Pancreas (tissue), 10 donors: ENCODE results near the gene PUS3. TPM values are rescaled to one million over a fixed set of nuclear protein-coding genes. Genes with fewer than 3 reads are reported as not detected.

Experiments
- ATAC-seq, 4 donors: fragments of 200-7000 bp; cut with Tn5 transposase; one replicate each; pipeline versions ENCODE4 v1.8.0 to v1.9.1; 2020; ENCODE audit warnings: mild to moderate bottlenecking in 4 of 4, moderate library complexity in 4 of 4
- DNase-seq, 6 donors: peaks; one replicate each; pipeline ENCODE4 v3.0.0-alpha.2; 2020
- FAIRE-seq: peaks from 2 replicates; lab custom pipeline; 2012; peaks lifted over from hg19 to GRCh38; lab: Jason Lieb, UNC
- H3K27ac ChIP-seq, 4 donors: fragments of 200-600 bp; sonication (generic); 1 replicate in 3 of 4; 2 replicates in 1 of 4; pipeline versions ENCODE4 v1.5.0 to v1.8.0; 2020
- H3K27me3 ChIP-seq, 4 donors: fragments of 200-600 bp; one replicate each; pipeline ENCODE4 v1.8.0; 2021
- H3K36me3 ChIP-seq, 3 donors: fragments of 200-600 bp; sonication (generic) in 1 of 3; one replicate each; pipeline versions ENCODE4 v1.5.0 to v1.8.0; 2020 to 2021
- H3K4me1 ChIP-seq, 3 donors: fragments of 200-600 bp; one replicate each; pipeline ENCODE4 v1.8.0; 2021
- H3K4me3 ChIP-seq, 4 donors: fragments of 200-600 bp; sonication (generic) in 2 of 4; one replicate each; pipeline versions ENCODE4 v1.5.0 to v1.8.0; 2020 to 2021
- H3K9me3 ChIP-seq, 4 donors: fragments of 200-600 bp; one replicate each; pipeline ENCODE4 v1.8.0; 2021
- WGBS, 2 donors: extraction: QIAGEN DNeasy Blood & Tissue Kit; methylation state at CpG; one replicate each; pipeline ENCODE4 v1.1.7; 2013; 5-methylcytosine and 5-hydroxymethylcytosine counted together
- intact Hi-C, 3 donors: fragments of 100-400 bp; cut with DNase I; formaldehyde crosslinking; loops; one replicate each; pipeline versions ENCODE4 v1.11.1 to v1.14.2; 2022
- polyA plus RNA-seq, 2 donors: library from polyadenylated mRNA; stranded (reverse); fragments of 200-250 nt; gene quantifications; one replicate each; pipeline ENCODE4 v1.2.3, GENCODE V29; 2013
- total RNA-seq, 6 donors: library from RNA; stranded (reverse); fragmentation: NEBNext Ultra II Directional in 4 of 6; extraction: Animal tissue kit (Norgen Biotek cat#: 25700) in 4 of 6; gene quantifications; one replicate each; pipeline versions ENCODE4 v1.2.1 to v1.2.4, GENCODE V29; 2021 to 2023
- TF ChIP-seq, protein P1 (sequence below), 4 donors: fragments of 200-600 bp; sonication (generic) in 3 of 4; IDR thresholded peaks; one replicate each; pipeline versions ENCODE4 v1.5.0 to v1.8.0; 2021; ENCODE audit warnings: antibody characterized with exemption in 4 of 4
- donor health status: healthy with polysubstance abuse.
- donor health status: DM: no; HTN: no; CAD: no; lungs with moderate emphysema.
- donor health status: DM: no; HTN: no; CAD: no.
- donor health status: control.
- donor health status: control.
- donor health status: Bipolar disorder and iron deficiency.
- donor health status: DM: yes; HTN: yes; CAD: no.
- donor health status: DM: no; HTN: no; CAD: no.
- donor health status: DM: no; HTN: no; CAD: no.
- donor health status: DM: yes; HTN: yes; CAD: no.

Gene PUS3
- total and polyA plus RNA-seq, 8 donors: 8.9 to 17.9 (median 10.5) TPM

DNA sequence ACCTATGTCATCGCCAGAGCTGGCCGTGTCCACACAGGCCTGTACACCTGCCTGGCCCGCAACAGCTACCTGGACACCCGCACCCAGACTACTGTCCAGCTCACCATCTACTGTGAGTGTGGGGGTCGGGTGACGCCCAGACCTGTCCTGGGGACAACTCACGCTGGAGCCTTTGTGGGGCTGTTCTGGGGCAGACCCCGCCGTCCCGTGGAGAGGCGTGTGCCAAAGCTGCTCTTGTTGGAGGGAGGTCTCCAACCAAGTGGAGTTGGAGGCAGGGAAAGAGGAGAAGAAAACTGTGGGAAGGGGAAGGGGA is 47.1 kb upstream of the PUS3 start:
- Histone ChIP-seq H3K27ac (peak overlapping the region in 1 of 4 donors; percentile 72), H3K4me3 (no peak overlapping the region), H3K27me3 (no peaks in the 10 kb centered on the region), H3K9me3 (no peaks in the 10 kb centered on the region), H3K36me3 (no peaks in the 10 kb centered on the region), H3K4me1 (peaks cover 0 to 7% (median 7%) of the 10 kb centered on the region in 3 donors)
- FAIRE-seq (no peak), ATAC-seq (no peak), DNase-seq (no peak)
- TF ChIP-seq, protein P1, sequence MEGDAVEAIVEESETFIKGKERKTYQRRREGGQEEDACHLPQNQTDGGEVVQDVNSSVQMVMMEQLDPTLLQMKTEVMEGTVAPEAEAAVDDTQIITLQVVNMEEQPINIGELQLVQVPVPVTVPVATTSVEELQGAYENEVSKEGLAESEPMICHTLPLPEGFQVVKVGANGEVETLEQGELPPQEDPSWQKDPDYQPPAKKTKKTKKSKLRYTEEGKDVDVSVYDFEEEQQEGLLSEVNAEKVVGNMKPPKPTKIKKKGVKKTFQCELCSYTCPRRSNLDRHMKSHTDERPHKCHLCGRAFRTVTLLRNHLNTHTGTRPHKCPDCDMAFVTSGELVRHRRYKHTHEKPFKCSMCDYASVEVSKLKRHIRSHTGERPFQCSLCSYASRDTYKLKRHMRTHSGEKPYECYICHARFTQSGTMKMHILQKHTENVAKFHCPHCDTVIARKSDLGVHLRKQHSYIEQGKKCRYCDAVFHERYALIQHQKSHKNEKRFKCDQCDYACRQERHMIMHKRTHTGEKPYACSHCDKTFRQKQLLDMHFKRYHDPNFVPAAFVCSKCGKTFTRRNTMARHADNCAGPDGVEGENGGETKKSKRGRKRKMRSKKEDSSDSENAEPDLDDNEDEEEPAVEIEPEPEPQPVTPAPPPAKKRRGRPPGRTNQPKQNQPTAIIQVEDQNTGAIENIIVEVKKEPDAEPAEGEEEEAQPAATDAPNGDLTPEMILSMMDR (IDR thresholded peaks at IDR 0.05): no peak
- WGBS, 2 donors: 81 to 87% methylated on average over 11 of the region's 11 CpGs
- intact Hi-C loops: no loop called here

DNA sequence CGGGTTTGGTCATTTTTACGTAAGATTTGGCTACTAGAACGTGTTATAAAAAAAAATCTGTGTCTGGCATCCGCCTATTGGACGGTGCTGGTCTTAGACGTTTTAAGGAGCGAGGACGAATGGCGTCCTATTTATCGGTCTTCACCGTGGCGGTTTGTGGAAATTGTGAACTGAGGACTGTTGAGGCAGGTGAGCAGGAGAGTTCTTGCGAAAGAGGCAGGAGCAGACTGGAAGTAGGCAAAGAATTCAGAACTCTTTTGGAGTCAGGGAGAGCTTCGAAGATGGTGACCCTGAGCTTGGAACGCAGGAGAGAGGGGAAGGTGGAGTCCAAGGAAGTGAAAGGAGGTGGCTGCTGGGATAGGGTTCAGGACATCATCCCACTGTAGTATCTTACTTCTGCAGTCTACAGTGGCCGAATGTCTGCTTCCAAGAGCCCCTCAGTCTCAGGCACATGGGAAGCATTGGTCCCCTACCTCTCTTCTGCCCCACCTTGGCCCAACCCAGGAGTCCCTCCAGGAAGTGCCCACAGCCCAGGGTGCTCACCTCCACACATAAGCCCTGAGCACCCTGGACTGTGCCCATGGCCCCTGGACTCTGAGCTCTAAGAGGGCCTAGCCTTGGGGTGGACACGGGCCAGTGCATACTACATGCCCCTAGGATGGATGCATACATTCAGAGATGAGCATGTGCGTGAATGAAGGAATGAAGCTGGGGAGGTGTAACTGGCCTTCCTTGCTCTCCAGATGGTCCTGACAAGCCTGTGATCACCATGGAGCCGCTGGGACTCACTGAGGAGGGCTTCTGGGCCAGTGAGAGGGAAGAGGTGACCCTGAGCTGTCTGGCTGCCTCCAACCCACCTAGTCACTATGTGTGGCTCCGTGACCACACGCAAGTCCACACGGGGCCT is 46.5 kb upstream of the PUS3 start:
- Histone ChIP-seq H3K4me1 (peaks cover 0 to 7% (median 7%) of the 10 kb centered on the region in 3 donors), H3K36me3 (no peaks in the 10 kb centered on the region), H3K27ac (no peak overlapping the region), H3K4me3 (no peak overlapping the region), H3K9me3 (no peaks in the 10 kb centered on the region), H3K27me3 (no peaks in the 10 kb centered on the region)
- intact Hi-C loops: no loop called here
- no peak for DNase-seq
- ATAC-seq: no peak
- TF ChIP-seq, protein P1 (IDR thresholded peaks at IDR 0.05): no peak
- no peak for FAIRE-seq
- WGBS, 2 donors: 84 to 90% methylated on average over 22 of the region's 22 CpGs

DNA sequence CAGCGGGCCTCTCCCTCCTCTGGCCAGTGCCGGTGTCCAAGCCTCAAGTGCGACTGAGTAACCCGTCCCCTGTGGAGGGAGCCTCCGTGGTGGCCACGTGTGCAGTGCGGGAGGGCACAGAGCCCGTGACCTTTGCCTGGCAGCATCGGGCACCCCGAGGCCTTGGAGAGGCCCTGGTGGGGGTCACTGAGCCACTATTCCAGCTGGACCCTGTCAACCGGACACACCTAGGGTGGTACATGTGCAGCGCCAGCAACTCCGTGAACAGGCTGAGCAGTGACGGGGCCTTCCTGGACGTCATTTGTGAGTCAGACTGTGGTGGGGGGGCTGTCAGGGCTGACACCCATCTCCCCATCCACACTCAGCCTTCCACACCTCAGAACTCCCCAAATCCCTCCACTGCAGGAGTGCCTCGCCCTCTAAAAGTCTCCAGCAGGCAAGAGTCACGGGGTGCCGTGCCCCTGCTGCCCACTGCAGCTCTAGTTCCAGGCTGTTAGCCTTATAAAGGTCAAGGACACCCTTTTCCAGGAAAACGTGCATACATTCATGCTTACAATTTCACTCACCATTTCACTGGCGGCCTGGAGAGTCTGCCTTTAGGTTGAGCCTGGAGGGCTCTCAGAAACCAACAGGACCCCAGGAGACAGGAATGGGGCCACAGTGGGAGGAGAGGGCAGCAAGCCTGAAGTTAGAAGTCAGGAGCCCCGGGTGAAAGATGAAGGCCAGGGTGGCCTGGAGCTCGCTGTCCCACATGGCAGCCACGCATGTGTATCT is 45.5 kb upstream of the PUS3 start:
- H3K27ac ChIP-seq: no peak overlapping the region
- TF ChIP-seq, protein P1 (IDR thresholded peaks at IDR 0.05): no peak
- no peak for FAIRE-seq
- no peak overlapping the region for H3K4me3 ChIP-seq
- no peak for ATAC-seq
- no peaks in the 10 kb centered on the region for H3K27me3 ChIP-seq
- WGBS, 2 donors: 75 to 76% methylated on average over 20 to 23 of the region's 23 CpGs
- no peak for DNase-seq
- H3K9me3 ChIP-seq: no peaks in the 10 kb centered on the region
- peaks cover 0 to 7% (median 7%) of the 10 kb centered on the region in 3 donors for H3K4me1 ChIP-seq
- H3K36me3 ChIP-seq: no peaks in the 10 kb centered on the region
- intact Hi-C loops: no loop called here

DNA sequence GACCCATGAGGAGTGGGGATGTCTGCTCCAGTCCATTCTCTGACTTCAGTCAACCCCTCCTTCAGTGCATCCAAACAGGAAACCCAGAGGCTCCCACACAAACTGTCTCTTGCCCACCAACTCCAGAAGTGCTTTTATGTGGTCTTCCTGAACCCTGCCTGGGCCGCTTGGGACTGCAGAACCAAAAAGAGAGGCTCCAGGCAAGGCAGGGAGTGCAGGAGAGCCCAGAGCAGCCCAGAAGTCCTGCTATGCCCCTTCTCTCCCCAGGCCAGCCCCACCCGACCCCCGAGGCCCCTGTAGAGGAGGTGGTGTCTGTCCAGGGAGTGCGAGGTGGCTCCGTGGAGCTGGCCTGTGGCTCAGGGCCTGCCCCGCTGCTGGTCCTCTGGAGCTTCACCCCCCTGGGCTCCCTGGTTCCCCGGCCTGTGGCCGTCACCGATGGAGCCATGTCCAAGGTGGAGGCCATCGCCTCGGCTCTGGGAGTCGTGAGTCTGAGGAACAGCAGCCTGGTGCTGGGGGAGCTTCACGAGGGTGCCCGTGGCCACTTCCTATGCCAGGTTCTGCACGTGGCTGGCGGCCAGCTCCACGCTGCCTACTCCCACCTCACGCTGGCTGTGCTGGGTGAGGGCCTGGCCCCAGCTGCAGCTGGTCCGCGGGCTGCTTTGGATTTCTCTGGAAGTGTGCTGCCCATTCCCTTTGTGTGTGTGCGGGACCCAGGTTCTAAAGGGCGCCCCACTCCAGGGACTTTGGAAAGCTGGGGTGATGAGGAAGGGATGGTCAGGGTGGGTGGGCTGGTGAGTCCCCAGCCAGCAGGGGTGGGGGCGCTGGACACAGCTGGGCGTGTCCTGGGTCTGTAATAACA is 44.6 kb upstream of the PUS3 start:
- FAIRE-seq: no peak
- 78 to 82% methylated on average over 22 to 24 of the region's 24 CpGs for whole genome bisulfite sequencing, 2 donors

More for the DNA sequence above, 44.6 kb upstream of the PUS3 start:
- DNase-seq (peak in 1 of 6 donors; percentile 71), ATAC-seq (no peak)
- H3K9me3 ChIP-seq: no peaks in the 10 kb centered on the region
- no peak overlapping the region for H3K4me3 ChIP-seq
- no peak overlapping the region for H3K27ac ChIP-seq
- H3K4me1 ChIP-seq: peaks cover 0 to 7% (median 7%) of the 10 kb centered on the region in 3 donors
- intact Hi-C loops: no loop called here
- TF ChIP-seq, protein P1 (IDR thresholded peaks at IDR 0.05): no peak
- no peaks in the 10 kb centered on the region for H3K27me3 ChIP-seq
- no peaks in the 10 kb centered on the region for H3K36me3 ChIP-seq
